DMS114 treated with DMSO at 0.1 percent for 48 hours (cell line): Measurements from ENCODE around the gene CNPY4.

ENCODE experiments used
- DNase-seq: peaks from one replicate; lab custom pipeline; 2025; ENCODE audit not compliant: unreplicated experiment; lab: John Stamatoyannopoulos, UW

CNPY4 gene

GRCh38 chr7:100119072-100119969, at the start of gene CNPY4, which contains the start of gene TAF6:
CNPY4 (plus strand) TSS chr7:100119634; CDS start chr7:100119745, 111 bp downstream.
TAF6 (minus strand) TSS chr7:100119358; CDS start chr7:100114209, 5,149 bp downstream.
- peak; percentile 91 for DNase-seq

- no peak for DNase-seq
Observed at GRCh38 chr7:100069991-100070390, 49.4 kb upstream of the CNPY4 start.

DNA sequence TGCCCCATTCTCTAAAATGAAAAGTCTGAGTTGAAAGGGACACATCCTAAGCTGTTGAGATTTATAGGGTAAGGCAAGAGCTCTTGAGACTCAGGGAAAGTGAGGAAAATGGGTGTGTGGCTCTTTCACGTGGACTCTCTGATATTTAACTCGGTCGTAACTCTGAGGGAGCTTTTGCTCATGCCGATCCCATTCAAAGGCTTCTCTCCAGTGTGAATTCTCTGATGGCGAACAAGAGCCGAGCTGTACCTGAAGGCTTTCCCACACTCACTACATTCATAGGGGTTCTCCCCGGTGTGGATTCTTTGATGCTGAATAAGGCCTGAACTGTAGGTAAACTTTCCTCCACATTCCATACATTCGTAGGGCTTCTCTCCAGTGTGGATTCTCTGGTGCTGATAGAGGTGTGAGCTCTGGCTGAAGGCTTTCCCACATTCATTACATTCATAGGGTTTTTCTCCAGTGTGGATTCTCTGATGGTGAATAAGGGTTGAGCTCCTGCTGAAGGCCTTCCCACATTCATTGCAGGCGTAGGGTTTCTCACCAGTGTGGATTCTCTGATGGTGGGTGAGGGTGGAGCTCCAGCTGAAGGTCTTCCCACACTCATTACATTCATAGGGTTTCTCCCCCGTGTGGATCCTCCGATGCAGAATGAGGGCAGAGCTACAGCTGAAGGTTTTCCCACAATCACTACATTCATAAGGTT, 48.3 kb upstream of the CNPY4 start:
- DNase-seq: no peak

DNA sequence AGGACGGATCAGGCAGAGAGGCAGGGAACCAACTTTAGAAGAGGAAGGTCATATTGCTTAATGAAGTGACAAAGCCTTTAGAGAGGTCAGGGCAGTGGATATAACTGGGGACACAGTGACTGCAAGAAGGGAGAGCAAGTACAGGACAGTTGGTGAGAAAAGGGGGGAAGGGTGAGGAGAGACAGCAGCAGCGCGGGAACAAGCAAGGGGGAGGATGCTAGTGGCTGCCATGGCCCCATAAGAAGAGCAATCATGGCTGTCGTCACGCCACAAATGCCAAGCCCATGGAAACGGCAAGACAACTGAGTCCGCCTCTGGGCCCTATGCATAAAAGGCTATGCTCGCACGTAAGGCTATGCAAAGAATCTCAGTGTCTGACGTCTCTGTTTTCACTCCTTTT, 47.0 kb upstream of the CNPY4 start:
- no peak for DNase-seq

GRCh38 chr7:100074841-100075240, 44.6 kb upstream of the CNPY4 start:
- DNase-seq: no peak

DNA sequence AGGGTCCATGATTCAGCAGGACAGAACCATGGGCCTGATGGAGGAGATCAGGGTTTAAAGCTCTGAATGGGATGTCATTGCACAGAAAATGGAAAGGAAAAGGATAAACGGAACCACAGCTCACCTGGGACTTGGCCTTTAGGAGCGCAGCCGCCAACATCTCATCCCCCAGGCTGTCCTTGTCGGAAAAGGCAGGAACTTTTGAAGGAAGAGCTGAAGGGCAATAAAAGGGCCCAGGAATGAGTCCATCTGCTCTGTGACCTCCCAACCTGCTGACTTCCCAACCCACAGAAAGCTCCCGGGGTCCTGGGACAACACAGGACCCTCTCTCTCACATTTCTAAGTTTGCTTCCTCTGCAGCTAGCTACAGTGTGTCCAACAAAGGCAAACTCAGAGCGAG, 44.0 kb upstream of the CNPY4 start:
- no peak for DNase-seq

DNA sequence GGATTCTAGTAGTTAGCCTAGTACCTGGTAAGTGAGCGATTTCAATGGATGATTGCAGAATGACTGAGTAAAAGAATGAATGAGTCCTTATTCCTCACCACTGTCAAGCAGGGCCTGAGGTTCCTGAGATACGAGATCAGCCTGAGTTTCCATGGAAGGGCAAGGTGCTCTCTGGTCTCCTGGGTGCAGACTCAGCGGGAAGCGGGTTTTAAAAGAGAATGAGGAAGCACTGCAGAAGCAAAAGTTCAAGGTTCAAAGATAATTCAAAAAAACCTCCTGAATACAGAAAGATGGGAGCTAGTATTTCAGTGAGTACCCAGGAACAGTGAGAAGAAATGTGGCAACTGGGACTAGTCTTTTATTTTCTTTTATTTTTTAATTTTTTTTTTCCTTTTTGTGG, 42.2 kb upstream of the CNPY4 start:
- DNase-seq: no peak

DNA sequence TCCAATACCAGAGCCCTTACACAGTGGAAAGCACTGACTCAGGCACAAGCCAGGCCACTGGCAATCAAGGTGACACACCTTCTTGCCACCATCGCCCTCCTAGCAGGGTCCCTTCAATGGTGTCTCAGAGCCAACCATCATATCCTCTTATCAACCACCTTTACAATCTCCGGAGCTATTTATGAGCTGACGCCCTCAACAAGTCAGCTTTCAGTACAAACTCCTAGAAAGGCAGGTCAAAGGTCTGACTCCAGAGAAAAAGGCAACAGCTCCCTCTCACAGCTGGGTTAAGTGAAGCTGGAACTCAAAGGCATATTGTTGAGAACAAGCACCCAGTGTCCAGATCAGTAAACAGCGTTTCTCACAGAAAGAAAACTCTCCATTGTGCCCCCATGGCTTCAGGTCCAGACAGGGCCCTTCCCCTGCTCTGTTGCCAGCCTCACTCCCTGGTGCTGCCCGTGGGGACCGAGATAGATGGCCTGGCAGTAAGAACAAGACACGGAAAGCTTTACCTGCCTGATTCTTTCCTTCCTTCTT, 40.3 kb upstream of the CNPY4 start:
- DNase-seq: no peak

DNA sequence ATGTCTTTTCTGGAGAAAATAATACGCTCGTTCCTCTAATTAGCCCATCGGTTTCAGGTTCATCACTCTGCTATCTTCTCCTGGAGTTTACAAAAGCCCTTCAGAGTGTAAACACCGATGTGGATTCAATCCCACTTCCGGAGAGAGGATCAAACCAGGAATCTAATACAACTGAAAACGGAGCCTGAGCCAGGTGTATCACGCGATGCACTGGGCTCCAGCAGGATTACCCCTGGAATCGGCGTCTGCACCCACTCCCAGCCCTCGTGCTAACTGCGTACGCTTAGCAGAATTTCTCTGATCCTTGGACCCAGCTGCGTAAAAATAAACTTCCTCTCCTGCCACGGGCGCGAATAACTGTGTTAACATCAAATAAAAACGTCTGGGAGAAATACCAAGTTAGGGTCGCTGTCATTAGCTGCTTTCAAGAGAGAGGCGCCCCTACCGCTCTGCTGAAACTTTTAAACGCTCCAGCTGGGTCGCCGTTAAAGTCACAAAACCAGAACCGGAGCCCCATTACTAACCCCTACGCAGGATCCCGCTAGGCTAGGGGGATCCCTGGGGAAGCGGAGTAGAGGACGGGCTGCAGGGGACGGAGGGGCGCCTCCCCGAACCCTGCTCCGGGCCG, 38.4 kb upstream of the CNPY4 start:
- no peak for DNase-seq

- peak; percentile 94 for DNase-seq
Observed at GRCh38 chr7:100081535-100082102, 37.8 kb upstream of the CNPY4 start, which contains the start of gene ZNF3. ZNF3 (minus strand) TSS chr7:100081723; CDS start chr7:100077357, 4,366 bp downstream.

- no peak for DNase-seq
Observed at GRCh38 chr7:100082978-100083377, 36.5 kb upstream of the CNPY4 start.

- no peak for DNase-seq
Observed at GRCh38 chr7:100085515-100085914, 33.9 kb upstream of the CNPY4 start.

DNA sequence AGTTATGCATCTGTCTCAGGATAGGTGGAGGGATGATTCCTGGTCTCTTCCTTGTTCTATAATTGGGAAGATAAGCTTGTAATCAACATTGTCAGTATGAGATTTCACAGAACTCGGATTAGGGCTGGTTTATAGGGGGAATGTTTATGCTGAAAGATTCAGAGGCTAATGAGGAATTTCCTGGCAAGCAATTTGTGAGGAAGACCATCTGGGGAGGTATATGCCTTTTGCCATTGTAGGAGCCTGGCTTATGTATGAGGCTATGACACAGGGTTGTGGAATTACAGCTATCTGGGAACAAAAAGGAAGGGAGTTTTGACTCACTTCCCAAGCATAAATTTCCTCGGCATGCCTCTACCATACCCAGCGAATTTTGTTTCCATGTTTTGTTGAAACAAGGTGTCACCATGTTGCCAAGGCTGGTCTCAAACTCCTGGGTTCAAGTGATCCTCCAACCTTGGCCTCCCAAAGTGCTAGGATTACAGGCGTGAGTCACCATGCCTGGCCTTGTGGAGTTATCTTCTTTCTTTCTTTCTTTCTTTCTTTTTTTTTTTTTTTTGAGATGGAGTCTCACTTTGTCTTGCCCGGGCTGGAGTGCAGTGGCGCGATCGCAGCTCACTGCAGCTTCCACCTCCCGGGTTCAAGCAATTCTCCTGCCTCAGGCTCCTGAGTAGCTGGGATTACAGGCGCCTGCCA, 32.2 kb upstream of the CNPY4 start:
- DNase-seq: no peak

DNA sequence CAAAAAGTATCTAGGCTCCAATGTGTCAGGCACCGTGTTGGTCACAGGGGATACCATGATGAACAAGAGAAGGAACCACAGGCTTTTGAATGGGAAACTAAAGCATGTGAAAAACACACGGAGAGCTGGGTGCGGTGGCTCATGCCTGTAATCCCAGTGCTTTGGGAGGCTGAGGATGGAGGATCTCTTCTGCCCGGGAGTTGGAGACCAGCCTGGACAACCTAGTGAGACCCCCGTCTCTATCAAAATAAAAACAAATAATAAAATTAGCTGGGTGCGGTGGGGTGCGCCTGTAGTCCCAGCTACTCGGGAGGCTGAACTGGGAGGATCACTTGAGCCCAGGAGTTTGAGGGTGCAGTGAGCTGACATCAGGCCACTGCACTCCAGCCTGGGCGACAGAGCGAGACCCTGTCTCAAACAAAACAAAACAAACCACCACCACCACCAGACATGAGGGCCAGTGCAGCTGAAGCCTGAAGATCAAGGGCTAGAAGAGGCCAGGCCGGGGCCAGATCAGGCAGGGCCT, 31.3 kb upstream of the CNPY4 start:
- no peak for DNase-seq

- DNase-seq: peak; percentile 43
Observed at GRCh38 chr7:100088621-100089457, 30.6 kb upstream of the CNPY4 start, which contains the start of gene COPS6. COPS6 (plus strand) TSS chr7:100088969; CDS start chr7:100088991, 22 bp downstream.

GRCh38 chr7:100089458-100090196, 29.8 kb upstream of the CNPY4 start:
- no peak for DNase-seq

GRCh38 chr7:100090527-100091410, 28.7 kb upstream of the CNPY4 start:
- no peak for DNase-seq
